Muscle layer of duodenum (tissue), 2 donors: ENCODE data around the gene RGS7.
"Not testable (repeated sequence)": the region's sequence is repeated elsewhere in the genome, so short reads cannot be mapped to it uniquely, and the experiment has no call there.

ENCODE experiments used
- H3K27ac ChIP-seq: one replicate; pipeline ENCODE4 v1.7.0; 2013; ENCODE audit warnings: mild to moderate bottlenecking, low read length
- H3K27me3 ChIP-seq: one replicate; pipeline ENCODE4 v1.7.0; 2013; ENCODE audit warnings: low read depth, mild to moderate bottlenecking, control low read depth, low read length
- H3K36me3 ChIP-seq, 2 donors: one replicate each; pipeline ENCODE4 v1.7.0; 2013; ENCODE audit warnings: low read length in 2 of 2, control low read depth in 1 of 2, mild to moderate bottlenecking in 1 of 2; ENCODE audit not compliant: insufficient read depth in 2 of 2, control insufficient read depth in 1 of 2
- H3K4me1 ChIP-seq, 2 donors: one replicate each; pipeline ENCODE4 v1.7.0; 2013; ENCODE audit warnings: low read length in 2 of 2, mild to moderate bottlenecking in 2 of 2, control low read depth in 1 of 2, moderate library complexity in 1 of 2; ENCODE audit not compliant: insufficient read depth in 2 of 2, control insufficient read depth in 1 of 2
- H3K4me3 ChIP-seq, 2 donors: one replicate each; pipeline ENCODE4 v1.7.0; 2013; ENCODE audit warnings: low read length in 2 of 2, low read depth in 1 of 2, mild to moderate bottlenecking in 1 of 2
- H3K9me3 ChIP-seq, 2 donors: one replicate each; pipeline ENCODE4 v1.7.0; 2013; ENCODE audit warnings: low read length in 2 of 2, control low read depth in 1 of 2, mild to moderate bottlenecking in 1 of 2; ENCODE audit not compliant: control insufficient read depth in 1 of 2
- donor health status: healthy.

RGS7 gene

DNA sequence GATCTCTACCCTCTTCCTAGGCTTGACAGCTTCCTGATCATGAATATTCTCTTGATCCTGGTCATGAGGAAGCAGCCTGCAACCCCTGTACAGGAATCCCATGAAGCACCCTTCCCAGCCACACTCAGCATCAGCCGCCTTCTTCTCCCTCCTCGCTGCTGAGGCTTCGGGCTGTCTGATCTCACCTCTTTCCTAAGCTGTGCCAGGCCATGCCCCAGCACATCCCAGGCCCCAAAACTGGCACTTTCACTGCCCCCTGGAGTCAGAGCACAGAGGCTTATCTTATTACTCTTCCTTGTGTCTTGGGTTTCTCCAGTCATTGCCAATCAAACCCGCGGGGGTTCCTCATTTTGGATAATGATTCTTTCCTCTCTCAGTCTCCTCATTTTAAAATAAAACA lies 259.5 kb downstream of the RGS7 start:
- no peaks in the 10 kb centered on the region for H3K9me3 ChIP-seq
- no peak overlapping the region for H3K4me3 ChIP-seq
- no peaks in the 10 kb centered on the region for H3K4me1 ChIP-seq
- no peak overlapping the region for H3K27ac ChIP-seq
- no peaks in the 10 kb centered on the region for H3K27me3 ChIP-seq
- no peaks in the 10 kb centered on the region for H3K36me3 ChIP-seq

DNA sequence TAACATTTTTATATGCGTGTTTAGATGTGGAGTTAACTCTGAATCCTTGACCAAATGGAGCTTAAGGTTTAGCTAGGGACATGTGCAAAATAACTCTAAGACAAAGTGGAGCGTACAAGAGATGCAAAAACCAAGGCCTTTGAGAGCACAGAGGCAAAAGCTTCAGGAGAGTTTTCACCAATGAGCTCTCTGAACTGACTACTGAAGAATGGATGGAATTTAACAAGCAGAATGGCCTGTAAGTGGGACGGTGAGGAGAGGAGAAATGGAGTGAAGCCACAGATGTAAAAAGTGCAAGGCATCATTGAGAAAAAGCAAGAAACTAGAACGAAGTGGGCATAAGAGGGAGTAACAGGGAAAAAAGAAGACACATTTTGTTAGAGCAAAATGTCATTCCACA lies 260.0 kb downstream of the RGS7 start:
- H3K9me3 ChIP-seq = no peaks in the 10 kb centered on the region
- no peaks in the 10 kb centered on the region for H3K36me3 ChIP-seq
- no peak overlapping the region for H3K27ac ChIP-seq
- H3K27me3 ChIP-seq = no peaks in the 10 kb centered on the region
- H3K4me3 ChIP-seq = no peak overlapping the region
- no peaks in the 10 kb centered on the region for H3K4me1 ChIP-seq

DNA sequence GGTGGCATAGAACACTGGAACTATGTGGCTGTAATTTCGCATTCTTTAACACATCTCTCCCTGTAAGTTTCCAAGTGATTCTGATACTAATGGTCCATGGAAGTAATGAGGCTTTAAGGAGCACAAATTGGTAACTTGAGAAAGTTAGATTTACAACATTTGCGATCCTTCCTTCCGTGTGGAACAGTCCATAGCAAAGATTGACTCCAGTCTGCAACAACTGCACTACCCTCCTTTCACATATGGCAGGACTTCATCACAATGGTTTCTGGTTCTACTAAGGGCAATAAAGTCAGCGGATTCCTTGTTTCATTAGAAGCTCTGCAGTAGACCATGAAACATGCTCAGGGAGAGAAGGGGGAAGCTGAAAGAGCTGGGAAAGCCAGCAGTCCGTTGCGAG lies 261.2 kb downstream of the RGS7 start:
- Histone ChIP-seq H3K27me3 (no peaks in the 10 kb centered on the region), H3K4me3 (no peak overlapping the region), H3K9me3 (no peaks in the 10 kb centered on the region), H3K36me3 (no peaks in the 10 kb centered on the region), H3K27ac (no peak overlapping the region), H3K4me1 (no peaks in the 10 kb centered on the region)

DNA sequence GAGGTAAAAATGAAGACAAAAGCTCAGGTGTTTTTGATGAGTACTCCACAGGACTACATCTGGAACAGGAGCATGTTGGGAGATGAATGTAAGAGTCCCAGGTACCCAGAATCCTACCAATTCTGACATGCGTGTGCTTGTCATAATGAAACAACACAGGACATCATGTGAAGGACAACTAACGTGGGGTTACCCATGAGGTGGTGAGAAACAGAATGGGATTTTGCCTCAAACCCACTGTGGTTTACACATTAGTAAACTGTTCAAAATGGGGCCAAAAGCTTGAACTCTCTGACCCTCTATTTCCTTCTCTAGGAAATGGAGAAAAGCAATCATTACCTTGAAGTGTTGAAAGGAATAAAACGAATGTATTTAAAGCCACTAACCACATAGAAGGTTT lies 266.2 kb downstream of the RGS7 start:
- Histone ChIP-seq H3K27ac (no peak overlapping the region), H3K27me3 (no peaks in the 10 kb centered on the region), H3K4me3 (no peak overlapping the region), H3K4me1 (no peaks in the 10 kb centered on the region), H3K36me3 (no peaks in the 10 kb centered on the region), H3K9me3 (no peaks in the 10 kb centered on the region)

DNA sequence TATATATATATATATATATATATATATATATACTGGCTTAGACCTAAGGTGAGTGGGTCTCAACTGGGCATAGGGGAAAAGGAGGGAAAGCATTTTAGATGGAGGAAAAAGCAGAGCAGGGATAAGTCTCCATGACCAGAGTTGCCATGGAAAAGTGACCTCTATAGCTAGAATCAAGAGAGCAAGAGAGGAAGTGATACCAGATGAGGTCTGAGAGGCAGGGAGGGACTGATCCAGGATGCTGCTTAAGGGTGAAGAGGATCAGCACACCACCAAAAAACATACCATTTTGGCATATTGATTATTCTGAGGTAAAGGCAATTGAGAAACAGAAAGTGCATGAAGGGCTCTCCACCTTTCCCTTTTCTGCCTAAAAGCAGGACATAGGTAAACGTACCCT lies 267.9 kb downstream of the RGS7 start:
- H3K36me3 ChIP-seq, H3K4me3 ChIP-seq, H3K9me3 ChIP-seq, H3K27me3 ChIP-seq, H3K4me1 ChIP-seq, H3K27ac ChIP-seq: not testable (repeated sequence)

DNA sequence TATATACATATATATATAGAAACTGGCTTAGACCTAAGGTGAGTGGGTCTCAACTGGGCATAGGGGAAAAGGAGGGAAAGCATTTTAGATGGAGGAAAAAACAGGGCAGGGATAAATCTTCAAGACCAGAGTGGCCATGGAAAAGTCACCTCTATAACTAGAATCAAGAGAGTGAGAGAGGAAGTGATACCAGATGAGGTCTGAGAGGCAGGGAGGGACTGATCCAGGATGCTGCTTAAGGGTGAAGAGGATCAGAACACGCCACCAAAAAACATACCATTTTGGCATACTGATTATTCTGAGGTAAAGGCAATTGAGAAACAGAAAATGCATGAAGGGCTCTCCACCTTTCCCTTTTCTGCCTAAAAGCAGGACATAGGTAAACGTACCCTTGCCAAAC lies 268.9 kb downstream of the RGS7 start:
- not testable (repeated sequence) for H3K9me3 ChIP-seq, H3K4me3 ChIP-seq, H3K4me1 ChIP-seq

DNA sequence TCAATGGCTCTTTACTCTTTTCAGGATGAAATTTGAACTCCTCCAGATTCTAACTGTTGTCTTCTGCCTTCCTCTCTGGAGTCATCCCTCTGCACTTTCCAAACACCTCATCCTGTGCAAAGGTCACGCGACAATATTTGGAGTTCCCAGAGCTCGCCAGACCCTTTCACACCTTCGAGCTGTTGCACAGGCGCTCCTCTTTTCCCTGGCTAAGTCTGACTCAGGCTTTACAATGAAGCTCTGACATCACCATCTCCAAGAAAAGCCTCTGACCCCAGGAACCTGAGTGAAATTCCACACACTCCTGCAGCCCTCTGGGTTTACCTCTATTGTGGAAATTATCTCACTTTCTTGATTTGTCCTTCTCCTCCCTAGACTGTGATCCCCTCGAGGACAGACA lies 270.3 kb downstream of the RGS7 start:
- H3K4me3 ChIP-seq = no peak overlapping the region
- H3K36me3 ChIP-seq = no peaks in the 10 kb centered on the region
- H3K4me1 ChIP-seq = no peaks in the 10 kb centered on the region
- H3K27me3 ChIP-seq = no peaks in the 10 kb centered on the region
- no peak overlapping the region for H3K27ac ChIP-seq
- no peaks in the 10 kb centered on the region for H3K9me3 ChIP-seq

More for the DNA sequence above, 268.9 kb downstream of the RGS7 start:
- not testable (repeated sequence) for H3K36me3 ChIP-seq, H3K27ac ChIP-seq, H3K27me3 ChIP-seq

DNA sequence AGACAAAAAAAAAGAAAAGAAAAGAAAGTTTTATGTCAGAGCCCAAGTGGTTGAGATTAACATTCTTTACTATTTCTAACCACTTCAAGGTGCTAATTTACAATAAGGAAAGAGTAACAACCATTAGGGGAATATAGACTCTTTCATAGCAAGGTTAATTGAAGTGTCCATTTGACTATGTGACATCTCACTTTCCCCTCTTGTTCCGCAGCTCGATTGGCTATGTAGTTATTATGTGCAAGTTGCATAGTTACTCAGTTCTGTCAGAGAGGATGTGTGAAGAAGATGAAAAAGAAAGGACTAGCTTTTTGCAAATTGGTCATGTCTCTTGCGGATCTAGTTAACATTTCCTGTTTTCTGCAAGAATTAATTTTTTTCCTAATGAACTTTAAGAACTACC lies 273.7 kb downstream of the RGS7 start:
- no peak overlapping the region for H3K4me3 ChIP-seq
- no peaks in the 10 kb centered on the region for H3K27me3 ChIP-seq
- no peaks in the 10 kb centered on the region for H3K9me3 ChIP-seq
- no peak overlapping the region for H3K27ac ChIP-seq
- no peaks in the 10 kb centered on the region for H3K36me3 ChIP-seq
- no peaks in the 10 kb centered on the region for H3K4me1 ChIP-seq

DNA sequence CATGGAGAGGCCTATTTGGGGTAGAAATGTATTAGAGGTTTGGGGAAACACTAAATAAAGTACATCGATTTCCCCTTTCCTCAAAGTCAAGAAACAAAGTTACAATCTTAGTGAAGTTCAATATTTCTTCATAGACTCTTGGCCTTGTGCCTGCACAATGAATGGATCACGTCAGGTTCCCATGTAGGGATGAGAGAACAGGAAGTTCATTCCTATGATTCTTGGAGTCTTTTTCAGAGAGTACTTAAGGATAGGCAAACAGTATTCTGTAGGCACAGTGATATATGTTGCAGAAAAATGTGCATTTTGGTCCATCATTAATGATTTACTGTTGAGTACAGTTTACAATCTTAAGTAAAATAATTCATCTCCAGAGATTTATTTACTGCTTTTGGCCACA lies 275.5 kb downstream of the RGS7 start:
- H3K4me1 ChIP-seq = no peaks in the 10 kb centered on the region
- H3K9me3 ChIP-seq = no peaks in the 10 kb centered on the region
- no peak overlapping the region for H3K27ac ChIP-seq
- H3K36me3 ChIP-seq = no peaks in the 10 kb centered on the region
- no peak overlapping the region for H3K4me3 ChIP-seq
- H3K27me3 ChIP-seq = no peaks in the 10 kb centered on the region

DNA sequence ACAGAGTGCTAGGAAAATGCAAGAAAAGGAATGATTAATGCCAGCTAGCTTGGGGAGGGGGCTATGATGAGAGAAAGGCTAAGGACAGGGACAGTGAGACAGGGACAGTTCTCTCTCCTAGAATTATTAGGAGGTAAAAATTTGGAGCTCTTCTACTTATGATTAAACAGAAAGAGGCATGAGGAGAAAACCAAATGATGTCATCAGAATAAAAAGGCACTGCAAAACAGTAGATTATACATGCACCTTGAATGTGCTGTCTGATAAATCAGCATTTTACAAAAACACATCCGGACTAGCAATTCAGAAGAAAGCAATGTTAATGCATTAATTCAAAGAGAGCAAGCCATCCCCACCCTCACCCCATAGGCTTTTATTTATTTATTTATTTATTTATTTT lies 277.5 kb downstream of the RGS7 start:
- H3K36me3 ChIP-seq = no peaks in the 10 kb centered on the region
- no peak overlapping the region for H3K4me3 ChIP-seq
- no peak overlapping the region for H3K27ac ChIP-seq
- no peaks in the 10 kb centered on the region for H3K4me1 ChIP-seq
- no peaks in the 10 kb centered on the region for H3K27me3 ChIP-seq
- H3K9me3 ChIP-seq = no peaks in the 10 kb centered on the region

DNA sequence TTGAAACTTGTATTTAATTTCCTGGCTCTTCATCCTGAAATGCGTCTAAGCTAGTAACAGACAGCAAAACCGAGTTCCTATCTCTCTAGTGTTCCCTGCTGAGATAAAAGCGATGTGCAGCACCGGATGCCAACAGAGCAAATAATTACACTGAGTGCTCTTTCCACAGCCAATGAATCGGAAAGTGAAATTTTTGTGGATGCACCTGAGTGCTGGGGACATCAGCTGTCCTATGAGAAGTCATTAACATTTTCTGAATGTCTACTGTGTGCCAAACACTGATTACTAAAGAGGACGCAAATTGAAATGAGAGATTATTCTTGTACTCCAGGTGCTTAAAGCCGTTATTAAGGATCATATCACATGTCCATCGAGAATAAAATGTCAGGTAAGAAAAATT lies 278.0 kb downstream of the RGS7 start:
- Histone ChIP-seq H3K36me3 (no peaks in the 10 kb centered on the region), H3K9me3 (no peaks in the 10 kb centered on the region), H3K27me3 (no peaks in the 10 kb centered on the region), H3K27ac (no peak overlapping the region), H3K4me3 (no peak overlapping the region), H3K4me1 (no peaks in the 10 kb centered on the region)

DNA sequence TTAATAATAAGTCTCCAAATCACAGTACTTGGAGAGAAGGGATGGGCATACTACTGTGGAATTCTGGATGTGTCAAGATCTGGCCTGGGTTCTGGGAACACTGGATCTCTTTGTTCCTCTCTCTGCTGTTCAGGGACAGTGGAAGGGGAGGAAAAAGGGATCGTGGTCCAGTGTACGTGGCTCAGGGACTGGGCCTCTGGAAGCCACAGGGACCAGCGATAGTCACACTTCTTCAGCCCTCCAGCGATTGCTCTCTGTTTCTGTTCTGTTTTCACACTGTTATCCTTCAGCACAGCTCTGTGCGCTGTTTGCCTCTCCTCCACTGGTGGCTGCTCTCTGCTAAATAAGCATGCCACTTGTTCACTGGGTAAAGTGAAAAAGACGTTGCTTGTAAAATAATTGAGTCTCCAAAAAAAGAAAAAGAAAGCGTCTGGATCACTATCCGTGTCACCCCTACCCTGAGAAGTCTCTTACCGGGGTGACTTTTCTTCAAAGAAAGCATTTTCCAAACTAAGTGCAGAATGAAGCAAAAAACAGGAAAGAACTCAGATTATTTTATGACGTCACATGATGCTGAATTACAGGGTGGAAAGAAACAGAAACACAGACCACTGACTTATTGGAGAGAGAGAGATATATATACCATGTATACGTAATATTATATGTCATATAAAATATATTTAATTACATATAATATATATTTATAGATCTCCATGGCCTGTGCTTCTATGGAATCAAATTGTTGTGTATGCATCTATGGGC lies 279.4 kb downstream of the RGS7 start:
- no peak overlapping the region for H3K27ac ChIP-seq
- H3K27me3 ChIP-seq = no peaks in the 10 kb centered on the region
- no peaks in the 10 kb centered on the region for H3K4me1 ChIP-seq
- H3K9me3 ChIP-seq = no peaks in the 10 kb centered on the region
- H3K4me3 ChIP-seq = no peak overlapping the region
- no peaks in the 10 kb centered on the region for H3K36me3 ChIP-seq
